Activated T-helper 1 cell treated with Interleukin-2 at 50 U/mL for 16 hours (primary cell): Measurements from ENCODE around the gene SPSB1.
A peak's percentile ranks its signal among the peaks of the same experiment; 100 is the strongest.

Experiments used
- DNase-seq: peaks from one replicate; pipeline ENCODE4 v3.0.0-alpha.2; 2020; ENCODE audit warnings: low read depth

SPSB1 gene

GRCh38 chr1:9260059-9260766, 32.5 kb upstream of the SPSB1 start:
- no peak for DNase-seq

- no peak for DNase-seq
These were observed 31.2 kb upstream of the SPSB1 start for GRCh38 chr1:9261496-9261895.

GRCh38 chr1:9262096-9262986, 30.4 kb upstream of the SPSB1 start:
- no peak for DNase-seq

- DNase-seq = no peak
These were observed 29.3 kb upstream of the SPSB1 start for GRCh38 chr1:9263276-9263855.

GRCh38 chr1:9263984-9264872, 28.5 kb upstream of the SPSB1 start:
- DNase-seq = no peak

DNA sequence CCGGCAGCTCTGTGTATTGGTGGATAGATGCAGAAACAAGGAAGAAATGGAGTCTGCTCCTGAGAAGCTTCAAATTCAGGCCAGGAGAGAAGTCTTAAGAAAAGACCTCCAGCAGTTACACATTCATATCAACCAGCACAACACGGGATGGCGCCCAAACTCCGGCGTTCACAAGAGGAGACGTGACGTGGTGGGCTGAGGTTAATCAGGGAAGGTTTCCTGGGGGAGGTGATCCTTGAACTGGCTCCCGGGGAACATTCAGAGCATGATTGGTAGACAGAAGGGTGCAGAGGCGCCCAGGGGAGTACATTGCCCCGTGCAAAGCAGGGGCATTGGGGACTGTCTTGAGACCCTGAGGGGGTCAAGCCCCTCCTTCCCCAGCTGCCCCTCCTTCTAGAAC, 27.7 kb upstream of the SPSB1 start:
- DNase-seq = no peak

DNA sequence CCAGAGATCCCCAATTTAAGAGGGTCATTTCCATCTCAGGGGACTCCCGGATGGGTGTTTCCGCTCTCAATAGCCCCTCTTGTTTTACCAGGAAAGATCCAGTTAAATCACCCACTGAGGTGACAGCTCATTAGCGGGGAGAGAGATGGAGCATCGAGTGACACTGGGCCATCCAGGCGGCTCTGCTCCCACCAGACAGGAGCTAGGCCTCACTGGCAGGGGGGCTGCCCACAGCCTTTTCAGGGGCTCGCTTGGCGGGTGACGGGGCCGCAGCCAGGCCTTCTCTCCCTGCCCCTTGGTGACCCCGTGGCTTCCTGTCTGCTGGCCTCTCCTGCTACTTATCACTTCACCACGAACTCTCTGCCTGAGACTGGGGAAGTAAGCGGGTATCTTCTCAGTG, 26.7 kb upstream of the SPSB1 start:
- no peak for DNase-seq

GRCh38 chr1:9267352-9267686, 25.4 kb upstream of the SPSB1 start:
- DNase-seq = no peak

GRCh38 chr1:9267827-9268581, 24.7 kb upstream of the SPSB1 start:
- DNase-seq = no peak

GRCh38 chr1:9269078-9269501, 23.6 kb upstream of the SPSB1 start:
- no peak for DNase-seq

GRCh38 chr1:9269721-9270120, 23.0 kb upstream of the SPSB1 start:
- no peak for DNase-seq

- no peak for DNase-seq
These were observed 22.3 kb upstream of the SPSB1 start for GRCh38 chr1:9270290-9270883.

GRCh38 chr1:9271283-9271682, 21.4 kb upstream of the SPSB1 start:
- DNase-seq = no peak

DNA sequence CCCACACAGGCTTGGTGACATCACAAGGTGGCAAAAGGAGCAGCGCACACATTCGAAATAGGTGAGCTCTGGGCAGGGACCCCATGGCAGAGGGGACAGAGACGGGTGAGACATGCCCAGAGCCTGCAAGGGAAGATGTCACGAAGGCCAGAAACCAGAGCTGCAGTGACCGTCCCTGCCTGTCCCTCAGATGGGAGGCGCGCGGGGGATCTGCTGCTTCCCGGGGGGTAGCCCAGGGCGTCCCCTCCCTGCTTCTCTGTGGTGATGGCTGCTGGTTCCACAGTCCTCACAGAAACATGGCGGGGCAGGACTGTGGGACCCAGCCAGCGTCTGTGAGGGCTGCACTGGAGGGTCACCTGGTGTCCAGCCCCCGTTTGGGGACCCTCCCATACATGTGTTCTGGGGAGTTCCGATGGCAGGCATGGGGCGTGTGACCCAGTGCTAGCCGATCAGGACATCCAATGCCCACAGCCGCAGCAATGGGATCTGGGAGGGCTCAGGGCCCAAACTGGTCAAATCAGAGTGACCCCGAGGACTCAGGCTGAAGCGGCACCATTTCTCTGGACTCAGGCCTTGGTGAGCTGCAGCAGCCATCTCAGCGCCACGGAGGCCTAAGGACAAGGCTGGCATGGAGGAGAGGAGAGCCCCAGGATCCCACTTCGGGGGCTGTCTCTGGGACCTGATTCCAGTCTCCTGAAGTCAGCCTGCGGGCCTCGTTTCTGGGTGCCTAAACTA, 20.7 kb upstream of the SPSB1 start:
- DNase-seq = no peak

- no peak for DNase-seq
These were observed 19.5 kb upstream of the SPSB1 start for GRCh38 chr1:9273177-9273576.

DNA sequence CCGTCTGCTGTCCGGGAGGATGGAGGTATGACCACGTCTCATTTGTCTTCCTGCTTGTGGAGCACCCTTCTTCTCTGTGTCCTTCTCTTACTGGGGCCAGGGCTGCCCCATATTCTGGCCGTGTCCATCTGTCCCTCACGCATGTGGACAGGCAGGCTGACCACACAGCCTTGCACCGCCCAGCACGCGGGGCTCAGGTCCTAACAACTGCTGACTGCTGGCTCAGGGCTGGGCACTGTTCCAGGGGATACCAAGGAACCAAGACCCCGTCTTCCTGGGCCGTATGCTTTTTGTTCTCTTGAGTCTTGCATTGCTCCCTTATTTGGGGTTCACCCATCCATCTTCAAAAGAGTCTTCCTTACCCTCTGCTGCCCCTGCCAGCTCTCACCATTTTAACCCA, 17.5 kb upstream of the SPSB1 start:
- DNase-seq = no peak

DNA sequence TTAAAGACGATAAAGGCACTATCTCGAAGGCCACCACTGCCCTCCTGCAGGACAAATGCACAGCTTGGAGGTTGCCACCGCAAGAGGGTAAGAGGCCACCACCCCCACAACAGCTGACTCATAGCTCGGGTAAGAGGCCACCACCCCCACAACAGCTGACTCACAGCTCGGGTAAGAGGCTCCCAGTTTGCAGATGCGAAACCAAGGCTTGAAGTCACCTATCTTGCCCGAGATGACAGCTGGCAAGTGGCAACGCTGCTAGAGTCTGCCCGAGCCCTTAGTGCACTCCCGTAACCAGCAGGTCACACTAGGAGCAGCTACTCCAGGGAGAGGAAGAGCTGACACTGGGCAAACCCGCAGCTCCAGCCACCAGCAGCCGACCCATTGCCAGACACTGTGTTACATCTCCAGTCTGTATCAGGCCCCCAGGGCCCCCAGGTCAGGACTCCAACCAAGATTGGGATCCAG, 17.1 kb upstream of the SPSB1 start:
- peak; percentile 27 for DNase-seq

DNA sequence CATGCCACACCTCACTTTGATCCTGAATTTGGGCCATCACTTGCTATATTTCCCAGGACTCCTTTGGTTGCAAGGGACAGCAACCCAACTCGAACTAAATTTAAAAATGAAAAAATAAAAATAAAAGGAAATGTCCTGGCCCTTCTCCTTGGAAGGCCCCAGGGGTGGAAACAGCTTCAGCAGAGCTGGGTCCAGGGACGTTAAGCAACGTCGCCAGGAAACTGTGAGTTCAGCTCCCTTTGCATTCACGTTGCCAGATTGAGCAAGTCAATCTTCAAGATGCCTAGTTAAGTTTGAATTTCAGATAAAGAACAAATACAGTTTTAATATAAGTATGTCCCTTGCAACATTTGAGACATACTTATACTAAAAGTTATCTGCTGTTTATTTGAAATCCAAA, 14.6 kb upstream of the SPSB1 start:
- no peak for DNase-seq

- DNase-seq = no peak
These were observed 14.0 kb upstream of the SPSB1 start for GRCh38 chr1:9278585-9279153.
